Activated CD4-positive, alpha-beta T cell treated with anti-CD3 and anti-CD28 coated beads, Interleukin-2, amount 50 U/mL, for 16 hours (primary cell): ENCODE measurements around the gene PANX2.
"Not testable (repeated sequence)": the region's sequence is repeated elsewhere in the genome, so short reads cannot be mapped to it uniquely, and the experiment has no call there.

Source experiments
- DNase-seq: peaks from one replicate; pipeline ENCODE4 v3.0.0-alpha.2; 2020

The PANX2 gene

GRCh38 chr22:50199251-50199721, 28.8 kb downstream of the PANX2 start:
- DNase-seq: no peak

- no peak for DNase-seq
These were observed 29.4 kb downstream of the PANX2 start for GRCh38 chr22:50199829-50200460.

- DNase-seq: peak; percentile 94
These were observed 30.1 kb downstream of the PANX2 start, which contains the start of gene SELENOO for GRCh38 chr22:50200461-50201190. Gene SELENOO (plus strand): TSS chr22:50201011. CDS start chr22:50201037, 26 bp downstream.

- no peak for DNase-seq
These were observed 30.9 kb downstream of the PANX2 start for GRCh38 chr22:50201191-50202129.

GRCh38 chr22:50202130-50202666, 31.7 kb downstream of the PANX2 start:
- no peak for DNase-seq

- DNase-seq: no peak
These were observed 32.8 kb downstream of the PANX2 start for GRCh38 chr22:50203288-50203687.

GRCh38 chr22:50204571-50204970, 34.0 kb downstream of the PANX2 start:
- no peak for DNase-seq

- not testable (repeated sequence) for DNase-seq
These were observed 34.5 kb downstream of the PANX2 start for GRCh38 chr22:50204998-50205397.

GRCh38 chr22:50205781-50206569, 35.4 kb downstream of the PANX2 start:
- no peak for DNase-seq

- DNase-seq: no peak
These were observed 36.1 kb downstream of the PANX2 start for GRCh38 chr22:50206599-50206998.

GRCh38 chr22:50207383-50208140, 37.0 kb downstream of the PANX2 start:
- DNase-seq: no peak

- no peak for DNase-seq
These were observed 38.0 kb downstream of the PANX2 start for GRCh38 chr22:50208430-50208938.

- no peak for DNase-seq
These were observed 38.7 kb downstream of the PANX2 start for GRCh38 chr22:50208939-50209892.

- DNase-seq: peak; percentile 63
These were observed 39.4 kb downstream of the PANX2 start for GRCh38 chr22:50209893-50210292.

- DNase-seq: no peak
These were observed 40.0 kb downstream of the PANX2 start for GRCh38 chr22:50210378-50211139.

- DNase-seq: no peak
These were observed 40.6 kb downstream of the PANX2 start for GRCh38 chr22:50211147-50211546.

- DNase-seq: no peak
These were observed 42.7 kb downstream of the PANX2 start for GRCh38 chr22:50213263-50213662.

- no peak for DNase-seq
These were observed 44.9 kb downstream of the PANX2 start for GRCh38 chr22:50215297-50216054.
